ENCODE results near the gene GGCT. TPM values are rescaled to one million over a fixed set of nuclear protein-coding genes. Genes with fewer than 3 reads are reported as not detected.

GGCT gene
- total RNA-seq, 1 experiment from 2014 or later = 52.2 TPM

- no peak for TF ChIP-seq SIN3A (IDR thresholded peaks at IDR 0.05; ENCODE audit: borderline replicate concordance, insufficient read depth, low read depth, low read length)
- TF ChIP-seq CTCF (IDR thresholded peaks at IDR 0.05) = no peak
- TF ChIP-seq POLR2AphosphoS5 (IDR thresholded peaks at IDR 0.05; ENCODE audit: low read depth, low read length) = no peak
- TF ChIP-seq, protein P1, sequence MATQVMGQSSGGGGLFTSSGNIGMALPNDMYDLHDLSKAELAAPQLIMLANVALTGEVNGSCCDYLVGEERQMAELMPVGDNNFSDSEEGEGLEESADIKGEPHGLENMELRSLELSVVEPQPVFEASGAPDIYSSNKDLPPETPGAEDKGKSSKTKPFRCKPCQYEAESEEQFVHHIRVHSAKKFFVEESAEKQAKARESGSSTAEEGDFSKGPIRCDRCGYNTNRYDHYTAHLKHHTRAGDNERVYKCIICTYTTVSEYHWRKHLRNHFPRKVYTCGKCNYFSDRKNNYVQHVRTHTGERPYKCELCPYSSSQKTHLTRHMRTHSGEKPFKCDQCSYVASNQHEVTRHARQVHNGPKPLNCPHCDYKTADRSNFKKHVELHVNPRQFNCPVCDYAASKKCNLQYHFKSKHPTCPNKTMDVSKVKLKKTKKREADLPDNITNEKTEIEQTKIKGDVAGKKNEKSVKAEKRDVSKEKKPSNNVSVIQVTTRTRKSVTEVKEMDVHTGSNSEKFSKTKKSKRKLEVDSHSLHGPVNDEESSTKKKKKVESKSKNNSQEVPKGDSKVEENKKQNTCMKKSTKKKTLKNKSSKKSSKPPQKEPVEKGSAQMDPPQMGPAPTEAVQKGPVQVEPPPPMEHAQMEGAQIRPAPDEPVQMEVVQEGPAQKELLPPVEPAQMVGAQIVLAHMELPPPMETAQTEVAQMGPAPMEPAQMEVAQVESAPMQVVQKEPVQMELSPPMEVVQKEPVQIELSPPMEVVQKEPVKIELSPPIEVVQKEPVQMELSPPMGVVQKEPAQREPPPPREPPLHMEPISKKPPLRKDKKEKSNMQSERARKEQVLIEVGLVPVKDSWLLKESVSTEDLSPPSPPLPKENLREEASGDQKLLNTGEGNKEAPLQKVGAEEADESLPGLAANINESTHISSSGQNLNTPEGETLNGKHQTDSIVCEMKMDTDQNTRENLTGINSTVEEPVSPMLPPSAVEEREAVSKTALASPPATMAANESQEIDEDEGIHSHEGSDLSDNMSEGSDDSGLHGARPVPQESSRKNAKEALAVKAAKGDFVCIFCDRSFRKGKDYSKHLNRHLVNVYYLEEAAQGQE (IDR thresholded peaks at IDR 0.05; ENCODE audit: insufficient read depth in 1 of 2, low read depth in 2 of 2, low read length in 1 of 2) = no peak
- TF ChIP-seq TCF7L2 (IDR thresholded peaks at IDR 0.05; ENCODE audit: low read depth, low read length) = no peak
- Histone ChIP-seq H3K36me3 (ENCODE audit: control insufficient read depth, insufficient read depth, low read length) (no peaks in the 10 kb centered on the region), H3K4me1 (ENCODE audit: control insufficient read depth, insufficient read depth, low read length) (no peaks in the 10 kb centered on the region), H3K9me3 (ENCODE audit: control insufficient read depth, insufficient read depth, low read depth, low read length) (no peaks in the 10 kb centered on the region), H3K27ac (ENCODE audit: low read length) (no peak overlapping the region), H3K27me3 (ENCODE audit: control insufficient read depth, insufficient read depth, low read length) (no peaks in the 10 kb centered on the region), H3K4me3 (ENCODE audit: low read depth in 2 of 2, low read length in 2 of 2) (no peak overlapping the region)
- ATAC-seq = no peak
- in situ Hi-C loops (cut with HindIII; ENCODE audit: low pct_unique_long_range_greater_than_20kb, low sequenced_read_pairs) = no loop called here
- intact Hi-C loops (cut with micrococcal nuclease; ENCODE audit: unreplicated experiment) = no loop called here
- BruUV-seq (replicated peaks) = no TSS peak
- ChIA-PET POLR2A (no interaction called here), CTCF (no interaction called here)
- no peak for DNase-seq (ENCODE audit: low read depth, low spot score)
Observed at GRCh38 chr7:30453921-30454320, 50.7 kb downstream of the GGCT start.

GRCh38 chr7:30453016-30453415 is 51.6 kb downstream of the GGCT start:
- Histone ChIP-seq H3K27ac (ENCODE audit: low read length) (no peak overlapping the region), H3K4me3 (ENCODE audit: low read depth in 2 of 2, low read length in 2 of 2) (no peak overlapping the region), H3K36me3 (ENCODE audit: control insufficient read depth, insufficient read depth, low read length) (no peaks in the 10 kb centered on the region), H3K27me3 (ENCODE audit: control insufficient read depth, insufficient read depth, low read length) (no peaks in the 10 kb centered on the region), H3K9me3 (ENCODE audit: control insufficient read depth, insufficient read depth, low read depth, low read length) (no peaks in the 10 kb centered on the region), H3K4me1 (ENCODE audit: control insufficient read depth, insufficient read depth, low read length) (no peaks in the 10 kb centered on the region)
- POLR2A ChIA-PET = no interaction called here
- no TSS peak for BruUV-seq (replicated peaks)
- ATAC-seq (no peak), DNase-seq (ENCODE audit: low read depth, low spot score) (no peak)
- intact Hi-C loops (cut with micrococcal nuclease; ENCODE audit: unreplicated experiment) (no loop called here), in situ Hi-C loops (cut with HindIII; ENCODE audit: low pct_unique_long_range_greater_than_20kb, low sequenced_read_pairs) (no loop called here)
- no peak for TF ChIP-seq POLR2AphosphoS5 (IDR thresholded peaks at IDR 0.05; ENCODE audit: low read depth, low read length)
- no peak for TF ChIP-seq TCF7L2 (IDR thresholded peaks at IDR 0.05; ENCODE audit: low read depth, low read length)
- TF ChIP-seq CTCF (IDR thresholded peaks at IDR 0.05) = no peak
- no peak for TF ChIP-seq SIN3A (IDR thresholded peaks at IDR 0.05; ENCODE audit: borderline replicate concordance, insufficient read depth, low read depth, low read length)
- TF ChIP-seq, protein P1 (IDR thresholded peaks at IDR 0.05; ENCODE audit: insufficient read depth in 1 of 2, low read depth in 2 of 2, low read length in 1 of 2) = no peak
- CTCF ChIA-PET = no interaction called here

Measured in Panc1 (cell line).